WTC11 (cell line): ENCODE results near the gene SLC38A3. TPM values are rescaled to one million over a fixed set of nuclear protein-coding genes. Genes with fewer than 3 reads are reported as not detected.

Experiments
- ATAC-seq: fragments of 200-7000 bp; cut with Tn5 transposase; 2 replicates; pipeline ENCODE4 v1.10.0; 2021; ENCODE audit warnings: mild to moderate bottlenecking, moderate library complexity
- CTCF ChIA-PET: fragments of 300-600 bp; sonication (Branson Sonifier 250); formaldehyde crosslinking; loops from one replicate; lab custom pipeline; 2021; ENCODE audit warnings: antibody characterized with exemption; lab: Charles Lee
- POLR2A ChIA-PET: fragments of 350-600 bp; sonication (Branson Sonifier 250); formaldehyde crosslinking; loops from one replicate; lab custom pipeline; 2021; ENCODE audit warnings: antibody characterized with exemption; lab: Charles Lee
- DNase-seq: peaks from one replicate; pipeline ENCODE4 v3.0.0; 2021; ENCODE audit warnings: low spot score
- H3K27ac Mint-ChIP-seq: 2 replicates; pipeline ENCODE4 v1.8.0; 2021; ENCODE audit warnings: mixed read lengths
- H3K27me3 Mint-ChIP-seq: 2 replicates; pipeline ENCODE4 v1.8.0; 2021; ENCODE audit warnings: low read depth, mild to moderate bottlenecking, moderate library complexity, mixed read lengths
- H3K36me3 Mint-ChIP-seq: 2 replicates; pipeline ENCODE4 v1.8.0; 2021; ENCODE audit warnings: mixed read lengths
- H3K4me1 Mint-ChIP-seq: 2 replicates; pipeline ENCODE4 v1.8.0; 2022; ENCODE audit warnings: mixed read lengths
- H3K4me3 Mint-ChIP-seq: 2 replicates; pipeline ENCODE4 v1.8.0; 2021; ENCODE audit warnings: mild to moderate bottlenecking, moderate library complexity, mixed read lengths
- H3K9me3 Mint-ChIP-seq: 2 replicates; pipeline ENCODE4 v1.8.0; 2021; ENCODE audit warnings: mixed read lengths
- CREB1 ChIP-seq: sonication (generic); formaldehyde crosslinking; IDR thresholded peaks from 2 replicates; pipeline ENCODE4 v1.8.0; 2023; ENCODE audit warnings: mild to moderate bottlenecking, missing genetic modification reagents
- EMX1 ChIP-seq: fragments of 250-450 bp; sonication (Bioruptor Pico); IDR thresholded peaks from 2 replicates; pipeline ENCODE4 v1.8.0; 2021; ENCODE audit warnings: mild to moderate bottlenecking
- ETV6 ChIP-seq: sonication (generic); formaldehyde crosslinking; IDR thresholded peaks from 2 replicates; pipeline ENCODE4 v1.8.1; 2022; ENCODE audit warnings: mild to moderate bottlenecking, missing genetic modification reagents
- GABPB1 ChIP-seq: sonication (generic); formaldehyde crosslinking; IDR thresholded peaks from 2 replicates; pipeline ENCODE4 v1.8.1; 2023; ENCODE audit warnings: mild to moderate bottlenecking, missing genetic modification reagents
- GRHL2 ChIP-seq: fragments of 250-450 bp; sonication (Bioruptor Pico); IDR thresholded peaks from 2 replicates; pipeline ENCODE4 v1.8.0; 2022; ENCODE audit warnings: mild to moderate bottlenecking, moderate library complexity; ENCODE audit not compliant: insufficient replicate concordance, severe bottlenecking
- HMGA2 ChIP-seq: fragments of 250-450 bp; sonication (Bioruptor Pico); IDR thresholded peaks from 2 replicates; pipeline ENCODE4 v1.4.0; 2021; ENCODE audit warnings: mild to moderate bottlenecking, moderate library complexity
- JAZF1 ChIP-seq: fragments of 250-450 bp; sonication (Bioruptor Pico); IDR thresholded peaks from 2 replicates; pipeline ENCODE4 v1.9.0; 2021; ENCODE audit warnings: moderate library complexity, mild to moderate bottlenecking, inconsistent platforms
- MXD4 ChIP-seq: fragments of 250-450 bp; sonication (Bioruptor Pico); IDR thresholded peaks from 2 replicates; pipeline ENCODE4 v1.8.0; 2021; ENCODE audit warnings: mild to moderate bottlenecking, moderate library complexity, borderline replicate concordance
- NR1H2 ChIP-seq: sonication (generic); formaldehyde crosslinking; IDR thresholded peaks from 2 replicates; pipeline ENCODE4 v1.9.0; 2021; ENCODE audit warnings: mild to moderate bottlenecking, moderate library complexity, missing genetic modification reagents
- RELA ChIP-seq: sonication (generic); formaldehyde crosslinking; IDR thresholded peaks from 2 replicates; pipeline ENCODE4 v1.8.1; 2022; ENCODE audit warnings: missing genetic modification reagents, mild to moderate bottlenecking, borderline replicate concordance
- TP53 ChIP-seq: sonication (generic); formaldehyde crosslinking; IDR thresholded peaks from 2 replicates; pipeline ENCODE4 v1.8.1; 2023; ENCODE audit warnings: mild to moderate bottlenecking, missing genetic modification reagents
- ZBTB21 ChIP-seq: sonication (generic); formaldehyde crosslinking; IDR thresholded peaks from 2 replicates; pipeline ENCODE4 v1.8.1; 2023; ENCODE audit warnings: mild to moderate bottlenecking, missing genetic modification reagents, borderline replicate concordance
- ZNF121 ChIP-seq: sonication (generic); formaldehyde crosslinking; IDR thresholded peaks from 2 replicates; pipeline ENCODE4 v1.8.0; 2023; ENCODE audit warnings: missing genetic modification reagents
- ZNF138 ChIP-seq: sonication (generic); formaldehyde crosslinking; conservative IDR thresholded peaks from 2 replicates; pipeline ENCODE4 v1.8.1; 2022; ENCODE audit warnings: mild to moderate bottlenecking, moderate library complexity, missing genetic modification reagents
- ZNF416 ChIP-seq: fragments of 250-450 bp; sonication (Bioruptor Pico); IDR thresholded peaks from 2 replicates; pipeline ENCODE4 v1.9.0; 2021; ENCODE audit warnings: mild to moderate bottlenecking, inconsistent platforms
- ZNF423 ChIP-seq: fragments of 250-450 bp; sonication (Bioruptor Pico); IDR thresholded peaks from 2 replicates; pipeline ENCODE4 v2.1.2; 2022; ENCODE audit warnings: mild to moderate bottlenecking, moderate library complexity
- total RNA-seq: library from RNA; stranded (reverse); gene quantifications from 3 replicates; pipeline ENCODE4 v1.2.3, GENCODE V29; 2021
- TF ChIP-seq, protein P1 (sequence below): sonication (generic); formaldehyde crosslinking; IDR thresholded peaks from 2 replicates; pipeline ENCODE4 v1.8.1; 2022; ENCODE audit warnings: low read depth, missing genetic modification reagents, borderline replicate concordance
- TF ChIP-seq, protein P2 (sequence below): fragments of 250-450 bp; sonication (Bioruptor Pico); conservative IDR thresholded peaks from 2 replicates; pipeline ENCODE4 v1.9.0; 2021; ENCODE audit warnings: mild to moderate bottlenecking
- TF ChIP-seq, protein P3 (sequence below): fragments of 250-450 bp; sonication (Bioruptor Pico); IDR thresholded peaks from 2 replicates; pipeline ENCODE4 v2.1.2; 2022; ENCODE audit warnings: mild to moderate bottlenecking, moderate library complexity
- TF ChIP-seq, protein P4 (sequence below): fragments of 250-450 bp; sonication (Bioruptor Pico); IDR thresholded peaks from 2 replicates; pipeline ENCODE4 v1.9.0; 2021; ENCODE audit warnings: mild to moderate bottlenecking
- TF ChIP-seq, protein P5 (sequence below): fragments of 200-600 bp; IDR thresholded peaks from 2 replicates; pipeline ENCODE4 v1.8.0; 2022; ENCODE audit warnings: antibody characterized with exemption
- TF ChIP-seq, protein P6 (sequence below): sonication (generic); formaldehyde crosslinking; IDR thresholded peaks from 2 replicates; pipeline ENCODE4 v1.8.1; 2023; ENCODE audit warnings: mild to moderate bottlenecking, missing genetic modification reagents, moderate library complexity

Gene SLC38A3
- total RNA-seq, 1 experiment from 2014 or later: 0.90 TPM

DNA sequence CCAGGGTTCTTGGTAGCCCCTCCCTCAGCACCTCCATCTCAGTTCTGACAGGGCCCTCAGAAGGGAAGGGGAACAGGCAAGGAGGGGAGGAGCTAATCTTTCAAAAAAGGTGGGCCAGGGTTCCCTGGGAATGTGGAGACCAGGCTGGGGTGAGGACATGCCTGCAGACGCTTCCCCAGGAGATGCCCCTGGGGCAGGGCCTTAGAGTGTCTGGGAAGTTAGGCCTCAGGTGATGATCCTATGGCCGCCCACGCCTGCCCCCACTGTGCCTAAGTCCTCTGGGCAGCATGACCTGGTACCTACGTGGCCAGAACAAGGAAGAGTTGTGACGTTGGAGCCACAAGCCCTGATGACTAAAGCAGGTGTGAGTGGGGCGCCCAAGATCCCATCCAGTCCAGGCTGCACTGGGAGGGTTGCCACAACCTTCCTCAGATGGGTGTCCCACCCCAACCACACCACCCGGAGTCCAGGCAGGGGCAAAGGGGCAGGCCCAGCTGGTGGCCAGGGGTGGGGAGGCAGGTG, 60.0 kb downstream of the SLC38A3 start:
- H3K9me3 Mint-ChIP-seq: no peaks in the 10 kb centered on the region
- H3K27ac Mint-ChIP-seq: peak overlapping the region; percentile 97
- ATAC-seq (no peak), DNase-seq (no peak)
- no peaks in the 10 kb centered on the region; the same call in 1 of the 2 replicates for H3K27me3 Mint-ChIP-seq
- TF ChIP-seq ZNF423 (CRISPR knock-in tag): no peak
- peak; percentile 15; the same call in 1 of the 2 replicates for TF ChIP-seq ZBTB21
- no peak for TF ChIP-seq GABPB1
- H3K4me1 Mint-ChIP-seq: peaks cover 50% of the 10 kb centered on the region
- ChIA-PET POLR2A (interaction anchor here (0.6 to 1.8 kb wide), 9 partner anchors 18 to 173 kb away, joined by 3 to 13 read pairs (median 7); partner anchors contain the start of genes HYAL3 and NAA80), CTCF (interaction anchor here (0.6 to 4.4 kb wide), 31 partner anchors 9 to 467 kb away, joined by 3 to 73 read pairs (median 7); partner anchors contain the start of genes CISH, GNAI2, GNAT1 and HYAL1)
- 0 out of 2 replicates have a peak overlapping the region, but pooled peaks have one; percentile 24 for H3K4me3 Mint-ChIP-seq
- no peaks in the 10 kb centered on the region for H3K36me3 Mint-ChIP-seq

DNA sequence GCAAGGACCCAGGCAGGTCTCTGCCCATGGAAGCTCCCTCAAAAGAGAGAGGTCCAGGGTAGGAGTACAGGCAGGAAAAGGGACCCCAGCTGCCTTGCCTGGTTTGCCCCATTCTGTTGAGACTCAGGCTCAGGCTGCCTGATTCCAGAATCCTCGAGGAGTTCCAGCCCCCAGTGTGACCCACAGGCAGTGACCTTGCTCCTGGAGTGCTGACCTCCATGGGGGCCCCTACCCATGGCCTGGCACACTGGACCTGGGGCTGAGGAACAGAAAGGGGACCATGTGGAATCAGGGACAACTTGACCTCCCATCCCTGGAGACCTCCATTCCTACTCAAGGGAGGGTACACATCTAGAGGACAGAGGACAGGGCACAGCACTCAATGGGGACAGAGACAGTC, 60.5 kb downstream of the SLC38A3 start:
- no peak overlapping the region for H3K27ac Mint-ChIP-seq
- H3K36me3 Mint-ChIP-seq: no peaks in the 10 kb centered on the region
- ATAC-seq (no peak), DNase-seq (no peak)
- H3K27me3 Mint-ChIP-seq: no peaks in the 10 kb centered on the region; the same call in 1 of the 2 replicates
- POLR2A ChIA-PET: no interaction called here
- H3K4me3 Mint-ChIP-seq: no peak overlapping the region
- CTCF ChIA-PET: interaction anchor here (1.0 to 4.4 kb wide), 8 partner anchors 10 to 72 kb away, joined by 6 to 73 read pairs (median 14); partner anchors contain the start of gene GNAT1
- no peaks in the 10 kb centered on the region for H3K9me3 Mint-ChIP-seq
- H3K4me1 Mint-ChIP-seq: peaks cover 50% of the 10 kb centered on the region
- TF ChIP-seq, protein P1, sequence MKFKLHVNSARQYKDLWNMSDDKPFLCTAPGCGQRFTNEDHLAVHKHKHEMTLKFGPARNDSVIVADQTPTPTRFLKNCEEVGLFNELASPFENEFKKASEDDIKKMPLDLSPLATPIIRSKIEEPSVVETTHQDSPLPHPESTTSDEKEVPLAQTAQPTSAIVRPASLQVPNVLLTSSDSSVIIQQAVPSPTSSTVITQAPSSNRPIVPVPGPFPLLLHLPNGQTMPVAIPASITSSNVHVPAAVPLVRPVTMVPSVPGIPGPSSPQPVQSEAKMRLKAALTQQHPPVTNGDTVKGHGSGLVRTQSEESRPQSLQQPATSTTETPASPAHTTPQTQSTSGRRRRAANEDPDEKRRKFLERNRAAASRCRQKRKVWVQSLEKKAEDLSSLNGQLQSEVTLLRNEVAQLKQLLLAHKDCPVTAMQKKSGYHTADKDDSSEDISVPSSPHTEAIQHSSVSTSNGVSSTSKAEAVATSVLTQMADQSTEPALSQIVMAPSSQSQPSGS (CRISPR knock-in tag): no peak
- TF ChIP-seq ZNF121 (CRISPR knock-in tag) (no peak), ZNF138 (CRISPR knock-in tag) (no peak)
- TF ChIP-seq, protein P2, sequence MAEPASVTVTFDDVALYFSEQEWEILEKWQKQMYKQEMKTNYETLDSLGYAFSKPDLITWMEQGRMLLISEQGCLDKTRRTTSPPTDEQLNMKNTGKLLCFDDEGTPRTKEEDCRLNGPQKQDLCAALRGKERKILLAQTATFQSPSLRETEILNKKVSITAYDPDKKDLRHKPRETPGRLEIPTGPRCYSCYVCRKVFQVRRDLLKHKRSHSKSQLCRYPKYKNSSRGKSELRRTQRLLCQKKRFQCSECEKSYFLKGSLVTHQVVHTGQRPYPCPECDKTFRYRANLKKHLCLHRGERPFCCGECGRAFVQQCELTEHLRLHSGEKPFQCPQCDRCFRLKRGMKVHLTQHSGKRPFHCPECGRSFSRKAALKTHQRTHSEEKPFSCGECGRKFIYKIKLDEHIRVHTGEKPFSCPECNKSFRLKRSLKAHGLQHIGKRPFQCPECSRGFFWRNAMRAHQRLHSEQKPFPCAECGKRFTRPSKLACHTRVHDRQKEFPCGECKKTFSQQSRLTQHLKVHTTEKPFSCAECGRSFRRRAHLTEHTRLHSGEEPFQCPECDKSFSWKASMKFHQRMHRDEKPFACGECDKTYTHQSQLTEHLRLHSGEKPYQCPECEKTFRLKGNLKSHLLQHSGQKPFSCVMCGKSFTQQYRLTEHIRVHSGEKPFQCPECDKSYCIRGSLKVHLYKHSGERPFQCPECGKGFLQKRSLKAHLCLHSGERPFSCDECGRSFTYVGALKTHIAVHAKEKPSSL (CRISPR knock-in tag): no peak
- TF ChIP-seq, protein P3, sequence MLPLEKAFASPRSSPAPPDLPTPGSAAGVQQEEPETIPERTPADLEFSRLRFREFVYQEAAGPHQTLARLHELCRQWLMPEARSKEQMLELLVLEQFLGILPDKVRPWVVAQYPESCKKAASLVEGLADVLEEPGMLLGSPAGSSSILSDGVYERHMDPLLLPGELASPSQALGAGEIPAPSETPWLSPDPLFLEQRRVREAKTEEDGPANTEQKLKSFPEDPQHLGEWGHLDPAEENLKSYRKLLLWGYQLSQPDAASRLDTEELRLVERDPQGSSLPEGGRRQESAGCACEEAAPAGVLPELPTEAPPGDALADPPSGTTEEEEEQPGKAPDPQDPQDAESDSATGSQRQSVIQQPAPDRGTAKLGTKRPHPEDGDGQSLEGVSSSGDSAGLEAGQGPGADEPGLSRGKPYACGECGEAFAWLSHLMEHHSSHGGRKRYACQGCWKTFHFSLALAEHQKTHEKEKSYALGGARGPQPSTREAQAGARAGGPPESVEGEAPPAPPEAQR: no peak

DNA sequence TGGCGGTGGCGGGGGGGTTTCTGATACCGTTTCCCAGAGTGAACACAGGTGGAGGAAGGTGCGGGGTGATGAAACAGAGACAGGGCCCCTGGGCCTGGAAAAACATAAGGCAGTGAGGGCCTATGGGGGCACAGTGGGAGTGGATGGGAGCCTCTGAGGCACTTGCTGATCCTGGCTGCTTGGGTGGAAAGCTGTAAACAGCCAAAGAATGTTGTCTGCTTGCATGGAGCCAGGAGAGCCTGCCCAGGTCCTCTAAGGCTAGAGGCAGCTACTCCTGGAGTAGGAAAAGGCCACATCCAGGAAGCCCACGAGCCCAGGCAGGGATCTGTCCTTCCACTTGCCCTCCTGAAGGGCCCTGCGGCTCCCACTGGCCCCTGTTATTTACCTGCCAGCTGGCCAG, 60.9 kb downstream of the SLC38A3 start:
- ChIA-PET POLR2A (interaction anchor here (1.8 kb wide), 1 partner anchor 25 kb away, joined by 6 read pairs; no protein-coding TSS in a partner anchor), CTCF (interaction anchor here (1.0 to 12.5 kb wide), 8 partner anchors 9 to 72 kb away, joined by 4 to 145 read pairs (median 14); partner anchors contain the start of gene GNAT1)
- no peak for ATAC-seq
- H3K4me3 Mint-ChIP-seq: no peak overlapping the region
- H3K4me1 Mint-ChIP-seq: peaks cover 48% of the 10 kb centered on the region
- no peaks in the 10 kb centered on the region; the same call in none of the 2 replicates for H3K27me3 Mint-ChIP-seq
- no peaks in the 10 kb centered on the region for H3K9me3 Mint-ChIP-seq
- no peaks in the 10 kb centered on the region for H3K36me3 Mint-ChIP-seq
- no peak overlapping the region for H3K27ac Mint-ChIP-seq
- no peak for DNase-seq
- TF ChIP-seq RELA (CRISPR knock-in tag) (no peak), GRHL2 (CRISPR knock-in tag) (no peak), TP53 (CRISPR knock-in tag) (no peak), ZNF416 (CRISPR knock-in tag) (no peak), MXD4 (CRISPR knock-in tag) (no peak), JAZF1 (no peak), CREB1 (CRISPR knock-in tag) (no peak), NR1H2 (CRISPR knock-in tag) (no peak), ETV6 (CRISPR knock-in tag) (no peak), EMX1 (CRISPR knock-in tag) (no peak), HMGA2 (no peak)
- TF ChIP-seq, protein P4, sequence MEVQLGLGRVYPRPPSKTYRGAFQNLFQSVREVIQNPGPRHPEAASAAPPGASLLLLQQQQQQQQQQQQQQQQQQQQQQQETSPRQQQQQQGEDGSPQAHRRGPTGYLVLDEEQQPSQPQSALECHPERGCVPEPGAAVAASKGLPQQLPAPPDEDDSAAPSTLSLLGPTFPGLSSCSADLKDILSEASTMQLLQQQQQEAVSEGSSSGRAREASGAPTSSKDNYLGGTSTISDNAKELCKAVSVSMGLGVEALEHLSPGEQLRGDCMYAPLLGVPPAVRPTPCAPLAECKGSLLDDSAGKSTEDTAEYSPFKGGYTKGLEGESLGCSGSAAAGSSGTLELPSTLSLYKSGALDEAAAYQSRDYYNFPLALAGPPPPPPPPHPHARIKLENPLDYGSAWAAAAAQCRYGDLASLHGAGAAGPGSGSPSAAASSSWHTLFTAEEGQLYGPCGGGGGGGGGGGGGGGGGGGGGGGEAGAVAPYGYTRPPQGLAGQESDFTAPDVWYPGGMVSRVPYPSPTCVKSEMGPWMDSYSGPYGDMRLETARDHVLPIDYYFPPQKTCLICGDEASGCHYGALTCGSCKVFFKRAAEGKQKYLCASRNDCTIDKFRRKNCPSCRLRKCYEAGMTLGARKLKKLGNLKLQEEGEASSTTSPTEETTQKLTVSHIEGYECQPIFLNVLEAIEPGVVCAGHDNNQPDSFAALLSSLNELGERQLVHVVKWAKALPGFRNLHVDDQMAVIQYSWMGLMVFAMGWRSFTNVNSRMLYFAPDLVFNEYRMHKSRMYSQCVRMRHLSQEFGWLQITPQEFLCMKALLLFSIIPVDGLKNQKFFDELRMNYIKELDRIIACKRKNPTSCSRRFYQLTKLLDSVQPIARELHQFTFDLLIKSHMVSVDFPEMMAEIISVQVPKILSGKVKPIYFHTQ (CRISPR knock-in tag): no peak
- TF ChIP-seq, protein P5, sequence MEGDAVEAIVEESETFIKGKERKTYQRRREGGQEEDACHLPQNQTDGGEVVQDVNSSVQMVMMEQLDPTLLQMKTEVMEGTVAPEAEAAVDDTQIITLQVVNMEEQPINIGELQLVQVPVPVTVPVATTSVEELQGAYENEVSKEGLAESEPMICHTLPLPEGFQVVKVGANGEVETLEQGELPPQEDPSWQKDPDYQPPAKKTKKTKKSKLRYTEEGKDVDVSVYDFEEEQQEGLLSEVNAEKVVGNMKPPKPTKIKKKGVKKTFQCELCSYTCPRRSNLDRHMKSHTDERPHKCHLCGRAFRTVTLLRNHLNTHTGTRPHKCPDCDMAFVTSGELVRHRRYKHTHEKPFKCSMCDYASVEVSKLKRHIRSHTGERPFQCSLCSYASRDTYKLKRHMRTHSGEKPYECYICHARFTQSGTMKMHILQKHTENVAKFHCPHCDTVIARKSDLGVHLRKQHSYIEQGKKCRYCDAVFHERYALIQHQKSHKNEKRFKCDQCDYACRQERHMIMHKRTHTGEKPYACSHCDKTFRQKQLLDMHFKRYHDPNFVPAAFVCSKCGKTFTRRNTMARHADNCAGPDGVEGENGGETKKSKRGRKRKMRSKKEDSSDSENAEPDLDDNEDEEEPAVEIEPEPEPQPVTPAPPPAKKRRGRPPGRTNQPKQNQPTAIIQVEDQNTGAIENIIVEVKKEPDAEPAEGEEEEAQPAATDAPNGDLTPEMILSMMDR: no peak
- TF ChIP-seq, protein P6, sequence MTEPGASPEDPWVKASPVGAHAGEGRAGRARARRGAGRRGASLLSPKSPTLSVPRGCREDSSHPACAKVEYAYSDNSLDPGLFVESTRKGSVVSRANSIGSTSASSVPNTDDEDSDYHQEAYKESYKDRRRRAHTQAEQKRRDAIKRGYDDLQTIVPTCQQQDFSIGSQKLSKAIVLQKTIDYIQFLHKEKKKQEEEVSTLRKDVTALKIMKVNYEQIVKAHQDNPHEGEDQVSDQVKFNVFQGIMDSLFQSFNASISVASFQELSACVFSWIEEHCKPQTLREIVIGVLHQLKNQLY (CRISPR knock-in tag): no peak
